ENCODE data around the gene ZNF394. TPM values are rescaled to one million over a fixed set of nuclear protein-coding genes. Genes with fewer than 3 reads are reported as not detected.

Gene ZNF394
- total and polyA plus RNA-seq, 12 donors, result 10.8 to 23.6 (median 16.0) TPM

DNA sequence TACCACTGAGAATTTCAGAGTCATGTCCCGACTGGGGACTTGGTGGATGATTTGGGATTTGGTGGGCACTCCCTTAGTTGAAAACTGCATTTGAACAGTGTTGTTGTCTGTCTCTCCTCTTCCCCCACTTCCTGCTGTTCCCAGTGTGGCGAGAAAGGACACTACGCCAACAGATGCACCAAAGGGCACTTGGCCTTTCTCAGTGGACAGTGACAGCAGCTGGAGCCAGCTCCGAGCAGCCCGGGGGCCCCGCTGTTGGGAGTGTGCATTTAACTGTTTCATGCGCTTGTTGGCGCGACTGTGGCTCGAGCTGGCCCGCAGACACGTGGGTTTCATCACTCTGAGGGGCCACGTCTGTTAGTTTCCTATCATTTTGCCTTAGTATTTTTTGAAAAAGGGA lies 43.8 kb downstream of the ZNF394 start:
- TF ChIP-seq, protein P1, sequence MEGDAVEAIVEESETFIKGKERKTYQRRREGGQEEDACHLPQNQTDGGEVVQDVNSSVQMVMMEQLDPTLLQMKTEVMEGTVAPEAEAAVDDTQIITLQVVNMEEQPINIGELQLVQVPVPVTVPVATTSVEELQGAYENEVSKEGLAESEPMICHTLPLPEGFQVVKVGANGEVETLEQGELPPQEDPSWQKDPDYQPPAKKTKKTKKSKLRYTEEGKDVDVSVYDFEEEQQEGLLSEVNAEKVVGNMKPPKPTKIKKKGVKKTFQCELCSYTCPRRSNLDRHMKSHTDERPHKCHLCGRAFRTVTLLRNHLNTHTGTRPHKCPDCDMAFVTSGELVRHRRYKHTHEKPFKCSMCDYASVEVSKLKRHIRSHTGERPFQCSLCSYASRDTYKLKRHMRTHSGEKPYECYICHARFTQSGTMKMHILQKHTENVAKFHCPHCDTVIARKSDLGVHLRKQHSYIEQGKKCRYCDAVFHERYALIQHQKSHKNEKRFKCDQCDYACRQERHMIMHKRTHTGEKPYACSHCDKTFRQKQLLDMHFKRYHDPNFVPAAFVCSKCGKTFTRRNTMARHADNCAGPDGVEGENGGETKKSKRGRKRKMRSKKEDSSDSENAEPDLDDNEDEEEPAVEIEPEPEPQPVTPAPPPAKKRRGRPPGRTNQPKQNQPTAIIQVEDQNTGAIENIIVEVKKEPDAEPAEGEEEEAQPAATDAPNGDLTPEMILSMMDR (IDR thresholded peaks at IDR 0.05), result no peak
- Histone ChIP-seq H3K27me3 (no peaks in the 10 kb centered on the region), H3K36me3 (peaks cover 0 to 100% (median 18%) of the 10 kb centered on the region in 9 donors), H3K4me3 (no peak overlapping the region), H3K9me3 (no peaks in the 10 kb centered on the region), H3K27ac (no peak overlapping the region), H3K4me1 (peaks cover 0 to 52% (median 21%) of the 10 kb centered on the region in 9 donors)
- WGBS, 2 donors, result 66 to 74% methylated on average over 13 of the region's 13 CpGs
- intact Hi-C loops (cut with DNase I), result no loop called here
- ATAC-seq (no peak), DNase-seq (no peak)

DNA sequence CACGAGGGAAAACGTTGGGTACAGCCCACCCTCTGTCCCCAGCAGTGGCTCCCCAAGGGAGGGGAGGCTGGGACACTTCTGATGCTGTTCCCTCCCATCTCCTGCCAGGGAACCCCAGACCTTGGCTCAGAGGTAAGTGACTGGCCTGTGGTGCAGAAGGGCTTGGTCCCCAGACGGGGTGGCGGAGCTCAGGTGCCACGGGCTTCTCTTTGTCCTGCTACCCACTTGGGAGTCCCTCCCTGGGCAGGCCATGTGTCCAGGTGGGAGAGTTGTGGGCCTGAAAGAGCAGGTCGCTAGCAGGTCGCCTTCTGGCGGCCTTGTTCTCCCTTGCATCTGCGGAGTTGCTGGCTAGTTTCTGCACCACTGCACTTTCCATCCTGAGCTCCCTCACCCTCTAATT lies 44.2 kb downstream of the ZNF394 start:
- Histone ChIP-seq H3K9me3 (no peaks in the 10 kb centered on the region), H3K27me3 (no peaks in the 10 kb centered on the region), H3K4me3 (no peak overlapping the region), H3K36me3 (peaks cover 0 to 100% (median 18%) of the 10 kb centered on the region in 9 donors), H3K27ac (no peak overlapping the region), H3K4me1 (peaks cover 0 to 48% (median 19%) of the 10 kb centered on the region in 9 donors)
- intact Hi-C loops (cut with DNase I), result no loop called here
- DNase-seq (no peak), ATAC-seq (no peak)
- TF ChIP-seq, protein P1 (IDR thresholded peaks at IDR 0.05), result no peak
- 76 to 83% methylated on average over 9 of the region's 9 CpGs for WGBS, 2 donors

DNA sequence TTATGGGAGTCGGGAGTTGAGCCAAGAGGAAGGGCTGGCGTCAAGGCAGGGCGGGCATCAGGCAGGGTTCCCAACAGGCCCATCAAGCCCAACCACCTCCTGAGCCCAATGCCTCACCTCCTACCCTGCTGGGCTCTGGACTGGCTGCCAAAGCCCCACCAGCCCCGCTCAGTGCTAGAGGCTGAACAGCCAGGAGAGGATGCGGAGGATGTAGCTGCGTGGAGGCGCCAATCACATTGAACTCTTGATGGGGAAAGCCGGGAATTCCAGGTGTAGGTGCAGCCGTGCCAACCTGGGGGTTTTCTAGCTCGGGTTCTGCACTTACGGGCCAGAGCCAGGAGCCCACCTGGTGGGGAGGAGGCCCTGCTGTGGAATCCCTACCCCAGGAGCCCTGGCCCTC lies 47.0 kb downstream of the ZNF394 start:
- Histone ChIP-seq H3K9me3 (no peaks in the 10 kb centered on the region), H3K27me3 (no peaks in the 10 kb centered on the region), H3K27ac (peak overlapping the region in 5 of 10 donors; percentile 34 to 62 (median 57)), H3K36me3 (peaks cover 0 to 100% (median 26%) of the 10 kb centered on the region in 9 donors), H3K4me3 (no peak overlapping the region), H3K4me1 (peaks cover 0 to 28% (median 8%) of the 10 kb centered on the region in 9 donors)
- peak; percentile 36 to 73 (median 59) for ATAC-seq
- intact Hi-C loops (cut with DNase I), result no loop called here
- TF ChIP-seq, protein P1 (IDR thresholded peaks at IDR 0.05), result no peak
- peak in 1 of 2 donors; percentile 34 for DNase-seq
- 81 to 87% methylated on average over 11 of the region's 11 CpGs for WGBS, 2 donors

DNA sequence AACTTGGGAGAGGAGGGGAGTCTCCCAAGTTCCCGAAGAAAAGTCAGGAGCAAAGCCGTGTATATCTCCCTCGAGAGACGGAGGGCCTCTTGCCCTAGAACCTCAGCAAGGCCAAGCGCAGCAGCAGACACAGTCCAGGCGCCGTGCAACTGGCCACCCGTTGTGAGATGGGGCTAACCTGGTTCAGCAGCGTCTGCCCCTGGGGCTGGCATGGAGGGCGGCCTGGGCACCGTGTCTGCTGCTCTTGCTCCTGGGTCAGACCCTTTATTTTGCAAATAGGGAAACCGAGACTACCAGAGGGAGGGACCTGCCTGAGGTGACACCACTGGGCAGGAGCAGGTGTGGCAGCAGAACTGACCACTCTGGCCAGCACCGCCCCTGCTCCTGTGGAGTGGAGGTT lies 47.5 kb downstream of the ZNF394 start:
- no peaks in the 10 kb centered on the region for H3K27me3 ChIP-seq
- H3K27ac ChIP-seq, result peak overlapping the region in 5 of 10 donors; percentile 34 to 62 (median 57)
- peaks cover 0 to 28% (median 8%) of the 10 kb centered on the region in 9 donors for H3K4me1 ChIP-seq
- intact Hi-C loops (cut with DNase I), result no loop called here
- ATAC-seq, result peak in 4 of 8 donors; percentile 6 to 23 (median 8)
- WGBS, 2 donors, result 85 to 91% methylated on average over 13 of the region's 13 CpGs
- H3K9me3 ChIP-seq, result no peaks in the 10 kb centered on the region
- no peak for DNase-seq
- TF ChIP-seq, protein P1 (IDR thresholded peaks at IDR 0.05), result no peak
- H3K4me3 ChIP-seq, result no peak overlapping the region
- H3K36me3 ChIP-seq, result peaks cover 0 to 100% (median 32%) of the 10 kb centered on the region in 9 donors
